Measurements from ENCODE around the gene ALDH1A1.

The ALDH1A1 gene

GRCh38 chr9:72923077-72923476, 29.8 kb downstream of the ALDH1A1 start:
- TF ChIP-seq ZNF501 (tag by site-specific recombination; IDR thresholded peaks at IDR 0.05) (no peak), ZNF292 (tag by site-specific recombination; IDR thresholded peaks at IDR 0.05; ENCODE audit: borderline replicate concordance, low read depth) (no peak), ZNF10 (tag by site-specific recombination; IDR thresholded peaks at IDR 0.05) (no peak), EGR2 (tag by site-specific recombination; IDR thresholded peaks at IDR 0.05; ENCODE audit: low read depth) (no peak), ZNF548 (tag by site-specific recombination; IDR thresholded peaks at IDR 0.05) (no peak), YY2 (tag by site-specific recombination; IDR thresholded peaks at IDR 0.05) (no peak), ZXDB (tag by site-specific recombination; IDR thresholded peaks at IDR 0.05) (no peak), SALL2 (tag by site-specific recombination; IDR thresholded peaks at IDR 0.05; ENCODE audit: borderline replicate concordance) (no peak), ZBTB17 (tag by site-specific recombination; IDR thresholded peaks at IDR 0.05) (no peak), ZNF747 (tag by site-specific recombination; IDR thresholded peaks at IDR 0.05) (no peak), ZNF513 (tag by site-specific recombination; IDR thresholded peaks at IDR 0.05) (no peak), ZSCAN4 (tag by site-specific recombination; IDR thresholded peaks at IDR 0.05) (no peak), ZNF280C (tag by site-specific recombination; IDR thresholded peaks at IDR 0.05) (no peak)
- ChIA-PET CTCF (interaction anchor here (0.9 kb wide), 1 partner anchor 66 kb away, joined by 3 read pairs; no protein-coding TSS in a partner anchor), POLR2A (no interaction called here)
- Histone ChIP-seq H3K27ac (ENCODE audit: extremely low read depth, low read depth, low read length) (no peak overlapping the region), H3K9me3 (ENCODE audit: control insufficient read depth, insufficient read depth, low read depth, low read length) (no peaks in the 10 kb centered on the region), H3K36me3 (ENCODE audit: control insufficient read depth in 2 of 2, insufficient read depth in 1 of 2, low read length in 2 of 2) (no peaks in the 10 kb centered on the region), H3K4me1 (ENCODE audit: control insufficient read depth, insufficient read depth, low read length) (no peaks in the 10 kb centered on the region), H3K4me3 (ENCODE audit: low read depth, low read length) (no peak overlapping the region)

GRCh38 chr9:72921888-72922654, 30.8 kb downstream of the ALDH1A1 start:
- H3K4me1 ChIP-seq (ENCODE audit: control insufficient read depth, insufficient read depth, low read length) = no peaks in the 10 kb centered on the region
- no peak overlapping the region for H3K4me3 ChIP-seq (ENCODE audit: low read depth, low read length)
- no peaks in the 10 kb centered on the region for H3K9me3 ChIP-seq (ENCODE audit: control insufficient read depth, insufficient read depth, low read depth, low read length)
- TF ChIP-seq ZEB2 (tag by site-specific recombination; IDR thresholded peaks at IDR 0.05) = no peak
- no peak for TF ChIP-seq SP2 (tag by site-specific recombination; IDR thresholded peaks at IDR 0.05)
- no peak for TF ChIP-seq SCRT1 (tag by site-specific recombination; IDR thresholded peaks at IDR 0.05; ENCODE audit: borderline replicate concordance)
- no peak for TF ChIP-seq SCRT2 (tag by site-specific recombination; IDR thresholded peaks at IDR 0.05)
- ChIA-PET CTCF (interaction anchor here (0.9 kb wide), 1 partner anchor 65 kb away, joined by 3 read pairs; no protein-coding TSS in a partner anchor), POLR2A (no interaction called here)
- H3K36me3 ChIP-seq (ENCODE audit: control insufficient read depth in 2 of 2, insufficient read depth in 1 of 2, low read length in 2 of 2) = no peaks in the 10 kb centered on the region
- H3K27ac ChIP-seq (ENCODE audit: extremely low read depth, low read depth, low read length) = no peak overlapping the region

Data from HEK293 (cell line).